Transverse colon (tissue), 4 donors: Measurements from ENCODE around the gene BAIAP2L2. TPM values are rescaled to one million over a fixed set of nuclear protein-coding genes. Genes with fewer than 3 reads are reported as not detected.

Source experiments
- DNase-seq: peaks from one replicate; pipeline ENCODE4 v3.0.0-alpha.2; 2019
- H3K27ac ChIP-seq, 4 donors: fragments of 200-600 bp; sonication (generic); 2 replicates each; pipeline ENCODE4 v1.5.1; 2016 to 2018; ENCODE audit warnings: inconsistent platforms in 4 of 4
- H3K27me3 ChIP-seq: fragments of 200-600 bp; sonication (generic); 2 replicates; pipeline ENCODE4 v1.5.1; 2017; ENCODE audit warnings: inconsistent platforms
- H3K36me3 ChIP-seq, 4 donors: fragments of 200-600 bp; sonication (generic); 2 replicates each; pipeline ENCODE4 v1.5.1; 2017 to 2019; ENCODE audit warnings: inconsistent platforms in 4 of 4
- H3K4me1 ChIP-seq, 4 donors: fragments of 200-600 bp; sonication (generic); 2 replicates each; pipeline ENCODE4 v1.5.1; 2017 to 2020; ENCODE audit warnings: inconsistent platforms in 4 of 4
- H3K4me3 ChIP-seq, 4 donors: fragments of 200-600 bp; sonication (generic); 1 replicate in 1 of 4; 2 replicates in 3 of 4; pipeline versions ENCODE4 v1.5.1 to v1.6.1; 2017 to 2019; ENCODE audit warnings: inconsistent platforms in 4 of 4
- H3K9me3 ChIP-seq, 2 donors: fragments of 200-600 bp; sonication (generic); 2 replicates each; pipeline ENCODE4 v1.5.1; 2017 to 2019; ENCODE audit warnings: inconsistent platforms in 2 of 2
- CTCF ChIP-seq, 5 experiments: fragments of 200-600 bp in 3 of 5; fragments of 450-650 bp in 2 of 5; sonication (generic) in 3 of 5; IDR thresholded peaks; 1 replicate in 2 of 5; 2 replicates in 3 of 5; pipeline ENCODE4 v1.5.1; 2016 to 2017; ENCODE audit warnings: antibody characterized with exemption in 5 of 5, inconsistent platforms in 3 of 5, mild to moderate bottlenecking in 2 of 5, moderate library complexity in 1 of 5
- EP300 ChIP-seq: sonication (generic); formaldehyde crosslinking; IDR thresholded peaks from one replicate; pipeline ENCODE4 v1.6.1; 2017; ENCODE audit warnings: antibody characterized with exemption, low read depth
- POLR2A ChIP-seq: fragments of 450-650 bp; IDR thresholded peaks from one replicate; pipeline ENCODE4 v1.6.1; 2016; ENCODE audit warnings: antibody characterized with exemption, mild to moderate bottlenecking, moderate library complexity
- POLR2AphosphoS5 ChIP-seq, 3 donors: sonication (generic); formaldehyde crosslinking; IDR thresholded peaks; one replicate each; pipeline ENCODE4 v1.6.1; 2016; ENCODE audit warnings: antibody characterized with exemption in 3 of 3
- WGBS, 2 donors: methylation state at CpG; one replicate each; pipeline ENCODE4 v1.1.5; 2018; ENCODE audit warnings: low coverage in 1 of 2; 5-methylcytosine and 5-hydroxymethylcytosine counted together
- in situ Hi-C, 4 donors: fragments of 200-750 bp; cut with MboI; loops; one replicate each; pipeline versions ENCODE4 v1.15.0 to v1.15.1; 2017; ENCODE audit warnings: low sequenced_read_pairs in 3 of 4, low pct_ligation_motif_present in 1 of 4, low pct_unique_long_range_greater_than_20kb in 1 of 4
- intact Hi-C: fragments of 100-400 bp; cut with DNase I; formaldehyde crosslinking; loops from one replicate; pipeline ENCODE4 v1.15.1; 2023; ENCODE audit warnings: low total_unique reads
- total RNA-seq, 4 donors: library from RNA; depleted of rRNA; stranded (reverse); fragments of >200 nt; gene quantifications; one replicate each; pipeline ENCODE4 v1.1.0, GENCODE V29; 2016

Gene BAIAP2L2
- total RNA-seq, 4 donors from 2014 or later = 106 to 337 (median 127) TPM

GRCh38 chr22:38056969-38057891, 53.3 kb downstream of the BAIAP2L2 start, which contains the start of gene PICK1:
TSS of gene PICK1 (plus strand) at chr22:38057404. CDS start at chr22:38057810, 406 bp downstream.
- Histone ChIP-seq H3K36me3 (no peaks in the 10 kb centered on the region), H3K4me1 (peaks cover 4 to 13% (median 5%) of the 10 kb centered on the region in 4 donors), H3K9me3 (no peaks in the 10 kb centered on the region), H3K4me3 (peak within 1 kb of the TSS; percentile 44 to 61 (median 52)), H3K27ac (peak within 1 kb of the TSS; percentile 74 to 85 (median 83)), H3K27me3 (no peaks in the 10 kb centered on the region)
- intact Hi-C loops (loop anchor here (10.0 kb wide), 1 partner anchor 298 kb away; no protein-coding TSS in a partner anchor), in situ Hi-C loops (loop anchor here in 3 of 4 donors (10.0 to 25.0 kb wide), 3 partner anchors 298 to 518 kb away; partner anchors contain the start of gene DMC1 (in 2 of the 3))
- TF ChIP-seq POLR2AphosphoS5 (IDR thresholded peaks at IDR 0.05) (peak in 2 of 3 donors; percentile 77 to 79), EP300 (no peak), POLR2A (peak; percentile 59), CTCF (IDR thresholded peaks at IDR 0.05) (peak in 3 of 5 experiments; percentile 22 to 66 (median 43))
- peak; percentile 85 for DNase-seq
- WGBS, 2 donors = 3 to 14% methylated on average over 1 to 45 of the region's 47 CpGs

- Histone ChIP-seq H3K27me3 (no peaks in the 10 kb centered on the region), H3K27ac (no peak overlapping the region), H3K4me3 (no peak overlapping the region), H3K36me3 (no peaks in the 10 kb centered on the region), H3K4me1 (peaks cover 0 to 12% (median 5%) of the 10 kb centered on the region in 4 donors), H3K9me3 (no peaks in the 10 kb centered on the region)
- WGBS, 2 donors = 32 to 56% methylated on average over 4 to 27 of the region's 30 CpGs
- no peak for TF ChIP-seq POLR2A
- no peak for TF ChIP-seq EP300
- TF ChIP-seq CTCF (IDR thresholded peaks at IDR 0.05) = peak; percentile 77 to 93 (median 82)
- in situ Hi-C loops = loop anchor here in 3 of 4 donors (10.0 to 25.0 kb wide), 3 partner anchors 303 to 523 kb away; partner anchors contain the start of gene DMC1 (in 2 of the 3)
- DNase-seq = peak; percentile 83
- intact Hi-C loops = loop anchor here (10.0 kb wide), 1 partner anchor 303 kb away; no protein-coding TSS in a partner anchor
Observed at GRCh38 chr22:38051900-38052862, 58.3 kb downstream of the BAIAP2L2 start.

GRCh38 chr22:38051261-38051660, 59.2 kb downstream of the BAIAP2L2 start:
- Histone ChIP-seq H3K4me1 (peaks cover 0 to 6% (median 0%) of the 10 kb centered on the region in 4 donors), H3K36me3 (no peaks in the 10 kb centered on the region), H3K27me3 (no peaks in the 10 kb centered on the region), H3K4me3 (no peak overlapping the region), H3K27ac (peak overlapping the region in 1 of 4 donors; percentile 21), H3K9me3 (no peaks in the 10 kb centered on the region)
- no peak for TF ChIP-seq POLR2AphosphoS5 (IDR thresholded peaks at IDR 0.05)
- TF ChIP-seq EP300 = no peak
- no peak for TF ChIP-seq CTCF (IDR thresholded peaks at IDR 0.05)
- no peak for TF ChIP-seq POLR2A
- intact Hi-C loops (loop anchor here (10.0 kb wide), 1 partner anchor 304 kb away; no protein-coding TSS in a partner anchor), in situ Hi-C loops (loop anchor here in 3 of 4 donors (10.0 to 25.0 kb wide), 3 partner anchors 304 to 524 kb away; partner anchors contain the start of gene DMC1 (in 2 of the 3))
- DNase-seq = no peak
- whole genome bisulfite sequencing, 2 donors = 61% methylated on average over 7 of the region's 8 CpGs; no CpG with 5 or more reads in 1 of the 2 donors
